Activated CD4-positive, alpha-beta T cell treated with anti-CD3 and anti-CD28 coated beads, Interleukin-2, amount 10 ng/mL, durations not matched to agents 7 days and 5 days (primary cell): ENCODE results near the gene TREX2. TPM values are rescaled to one million over a fixed set of nuclear protein-coding genes. Genes with fewer than 3 reads are reported as not detected.

ENCODE experiments used
- CTCF ChIA-PET: fragments of 350-600 bp; sonication (Branson Sonifier 250); formaldehyde crosslinking; loops from one replicate; lab custom pipeline; 2021; ENCODE audit warnings: antibody characterized with exemption; lab: Charles Lee
- POLR2A ChIA-PET: fragments of 350-600 bp; sonication (Branson Sonifier 250); formaldehyde crosslinking; loops from one replicate; lab custom pipeline; 2021; ENCODE audit warnings: antibody characterized with exemption; lab: Charles Lee
- DNase-seq: peaks from one replicate; pipeline ENCODE4 v3.0.0-alpha.2; 2020
- H3K27ac Mint-ChIP-seq: one replicate; pipeline ENCODE4 v1.8.0; 2021; ENCODE audit warnings: mild to moderate bottlenecking, moderate library complexity, mixed read lengths
- H3K27me3 Mint-ChIP-seq: one replicate; pipeline ENCODE4 v1.8.0; 2021; ENCODE audit warnings: mixed read lengths
- H3K36me3 Mint-ChIP-seq: one replicate; pipeline ENCODE4 v1.8.0; 2021; ENCODE audit warnings: low read depth, mixed read lengths
- H3K4me1 Mint-ChIP-seq: one replicate; pipeline ENCODE4 v1.8.0; 2021; ENCODE audit warnings: mixed read lengths
- H3K4me3 Mint-ChIP-seq: one replicate; pipeline ENCODE4 v1.8.0; 2021; ENCODE audit warnings: mild to moderate bottlenecking, moderate library complexity, mixed read lengths
- H3K9me3 Mint-ChIP-seq: one replicate; pipeline ENCODE4 v1.8.0; 2021; ENCODE audit warnings: mixed read lengths
- total RNA-seq, 2 experiments: library from RNA; stranded (reverse); gene quantifications; one replicate each; pipeline ENCODE4 v1.2.3, GENCODE V29; 2021

TREX2 gene
- total RNA-seq, 2 experiments from 2014 or later = 3.0 to 3.4 TPM

GRCh38 chrX:153413731-153414130, 32.1 kb downstream of the TREX2 start:
- DNase-seq = no peak
- Mint-ChIP-seq H3K4me1 (peaks cover 7% of the 10 kb centered on the region), H3K9me3 (no peaks in the 10 kb centered on the region), H3K27ac (no peak overlapping the region), H3K36me3 (no peaks in the 10 kb centered on the region), H3K27me3 (peaks cover 9% of the 10 kb centered on the region), H3K4me3 (no peak overlapping the region)
- CTCF ChIA-PET = interaction anchor here (0.6 to 1.8 kb wide), 3 partner anchors 20 to 27 kb away, joined by 3 to 4 read pairs (median 4); no protein-coding TSS in a partner anchor
- POLR2A ChIA-PET = no interaction called here

DNA sequence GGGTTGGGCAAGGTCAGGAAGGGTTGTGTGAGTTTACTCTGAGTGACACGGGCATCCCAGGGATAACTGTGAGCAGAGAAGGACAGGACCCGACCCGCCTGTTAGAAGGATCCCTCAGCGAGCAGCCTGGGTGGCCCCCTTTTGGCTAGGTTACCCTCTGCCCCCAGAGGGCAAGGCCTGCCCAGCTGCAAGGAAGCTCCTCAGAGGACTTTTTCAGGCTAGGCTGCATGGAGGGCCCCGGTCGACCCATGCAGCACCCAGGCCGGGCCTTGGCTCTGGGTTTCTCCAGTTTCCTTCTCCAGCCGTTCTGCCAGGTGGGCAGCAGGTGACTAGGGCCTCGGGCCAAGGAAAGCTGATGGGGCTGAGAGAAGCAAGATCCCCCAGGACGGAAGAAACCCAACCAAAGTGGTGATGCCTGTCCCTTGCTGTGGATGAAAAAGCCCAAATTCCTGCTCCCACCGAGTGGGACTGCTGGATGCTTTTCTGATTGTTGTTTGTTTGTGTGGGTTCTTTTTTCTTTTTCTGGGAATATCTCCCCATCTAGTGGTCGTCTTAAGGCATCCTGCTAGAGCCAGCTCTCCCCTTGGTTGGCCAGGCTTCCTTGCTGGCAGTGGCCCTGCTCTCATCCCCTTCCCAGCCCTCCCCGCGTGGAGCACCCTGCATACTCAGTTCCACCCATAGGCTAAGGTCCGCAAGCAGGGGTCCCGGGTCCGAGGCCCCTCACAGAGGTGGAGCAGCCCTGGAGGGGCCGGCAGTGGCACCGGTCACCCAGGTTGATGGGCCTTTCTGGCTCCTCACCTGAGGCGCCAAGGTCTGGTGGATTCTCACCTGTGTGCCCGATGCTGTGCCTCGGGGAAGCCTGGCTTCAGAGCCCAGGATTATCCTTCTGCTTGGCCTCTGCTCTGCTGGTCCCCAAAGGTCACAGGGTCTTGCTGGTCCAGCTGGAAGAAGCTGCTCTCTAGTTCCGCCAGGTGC, 32.8 kb downstream of the TREX2 start:
- POLR2A ChIA-PET = no interaction called here
- no peaks in the 10 kb centered on the region for H3K36me3 Mint-ChIP-seq
- H3K4me3 Mint-ChIP-seq = no peak overlapping the region
- CTCF ChIA-PET = interaction anchor here (1.8 kb wide), 1 partner anchor 27 kb away, joined by 4 read pairs; no protein-coding TSS in a partner anchor
- H3K4me1 Mint-ChIP-seq = peaks cover 7% of the 10 kb centered on the region
- H3K27ac Mint-ChIP-seq = no peak overlapping the region
- no peak for DNase-seq
- H3K27me3 Mint-ChIP-seq = peaks cover 9% of the 10 kb centered on the region
- H3K9me3 Mint-ChIP-seq = no peaks in the 10 kb centered on the region

DNA sequence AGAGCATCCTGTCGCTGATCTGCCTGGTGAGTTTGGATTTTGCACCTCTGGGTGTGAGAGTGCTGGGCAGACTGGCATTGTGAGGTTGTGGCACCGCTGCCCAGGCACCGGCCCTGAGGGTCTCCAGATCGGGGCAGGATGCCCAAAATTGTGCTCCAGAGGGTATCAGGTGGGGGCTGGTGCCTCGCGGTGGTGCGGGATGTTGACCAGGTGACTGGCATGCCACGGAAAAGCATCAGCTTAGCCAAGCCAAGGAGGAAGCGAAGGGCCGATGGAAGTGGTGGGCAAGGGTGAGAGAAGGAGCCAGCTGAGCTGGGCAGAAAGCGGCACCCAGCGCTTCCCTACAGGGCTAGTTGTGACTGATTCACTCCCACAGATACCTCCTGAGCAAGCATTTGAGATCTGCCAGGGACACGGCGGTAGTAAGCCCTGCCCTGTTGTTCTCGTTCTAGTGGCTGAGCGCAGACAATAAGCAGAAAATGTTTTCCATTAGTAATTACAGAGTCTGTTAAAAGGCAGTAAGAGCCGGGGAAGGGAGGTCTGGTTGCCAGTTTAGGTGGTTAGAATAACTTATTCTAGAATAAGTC, 33.8 kb downstream of the TREX2 start:
- peaks cover 7% of the 10 kb centered on the region for H3K4me1 Mint-ChIP-seq
- no peak overlapping the region for H3K27ac Mint-ChIP-seq
- POLR2A ChIA-PET = no interaction called here
- peaks cover 9% of the 10 kb centered on the region for H3K27me3 Mint-ChIP-seq
- peak overlapping the region; percentile 30 for H3K4me3 Mint-ChIP-seq
- H3K36me3 Mint-ChIP-seq = no peaks in the 10 kb centered on the region
- no peaks in the 10 kb centered on the region for H3K9me3 Mint-ChIP-seq
- no peak for DNase-seq
- CTCF ChIA-PET = no interaction called here

DNA sequence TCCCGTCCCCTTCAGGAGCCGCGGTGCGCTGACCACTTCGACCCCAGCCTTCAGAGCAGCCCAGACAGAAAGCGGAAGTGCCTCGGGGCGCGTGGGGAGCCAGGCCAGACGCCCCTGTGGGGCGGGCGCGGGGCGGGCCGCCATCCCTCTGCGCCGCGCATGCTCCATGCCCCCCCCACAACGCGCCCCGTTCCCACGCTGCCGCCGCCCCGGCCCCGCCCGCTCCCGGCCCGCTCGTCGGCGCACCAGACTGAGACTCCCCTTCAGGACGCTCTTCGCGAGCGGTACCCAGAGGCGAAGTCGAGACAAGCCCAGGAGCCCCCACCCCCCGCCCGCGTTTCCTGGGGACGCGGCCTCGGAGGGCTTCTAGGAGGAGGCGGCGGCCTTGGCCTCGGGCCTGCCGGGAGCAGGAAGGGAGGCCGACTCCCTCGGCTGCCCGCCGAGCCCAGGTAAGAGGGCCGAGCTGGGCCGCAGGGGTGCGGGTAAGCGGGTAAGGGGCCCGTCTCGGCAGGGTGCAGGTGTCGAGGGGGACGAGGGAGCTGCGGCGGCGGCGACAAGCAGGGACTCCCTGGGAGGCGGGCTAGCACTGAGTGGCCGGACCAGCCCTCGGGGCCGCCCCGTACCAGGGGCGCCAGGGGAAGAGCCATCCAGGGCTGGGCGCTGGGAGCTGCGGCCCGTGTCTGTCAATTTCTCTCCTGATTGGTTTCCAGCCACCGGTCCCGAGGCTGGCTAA, 34.4 kb downstream of the TREX2 start, which contains the start of gene ZFP92:
TSS of gene ZFP92 (plus strand) at position 218 of the 733 bp plus-strand sequence. CDS start 6,851 bp downstream, outside the sequence.
- peaks cover 7% of the 10 kb centered on the region for H3K4me1 Mint-ChIP-seq
- ChIA-PET POLR2A (no interaction called here), CTCF (no interaction called here)
- no peaks in the 10 kb centered on the region for H3K9me3 Mint-ChIP-seq
- peak; percentile 6 for DNase-seq
- H3K4me3 Mint-ChIP-seq = peak within 1 kb of the TSS; percentile 37
- no peaks in the 10 kb centered on the region for H3K36me3 Mint-ChIP-seq
- no peak within 1 kb of the TSS for H3K27ac Mint-ChIP-seq
- peaks cover 9% of the 10 kb centered on the region for H3K27me3 Mint-ChIP-seq

- no peak overlapping the region for H3K27ac Mint-ChIP-seq
- H3K4me3 Mint-ChIP-seq = peak overlapping the region; percentile 37
- ChIA-PET POLR2A (no interaction called here), CTCF (no interaction called here)
- no peaks in the 10 kb centered on the region for H3K9me3 Mint-ChIP-seq
- H3K36me3 Mint-ChIP-seq = no peaks in the 10 kb centered on the region
- peaks cover 9% of the 10 kb centered on the region for H3K27me3 Mint-ChIP-seq
- no peak for DNase-seq
- peaks cover 7% of the 10 kb centered on the region for H3K4me1 Mint-ChIP-seq
Measured at GRCh38 chrX:153410888-153411254, 35.0 kb downstream of the TREX2 start.

DNA sequence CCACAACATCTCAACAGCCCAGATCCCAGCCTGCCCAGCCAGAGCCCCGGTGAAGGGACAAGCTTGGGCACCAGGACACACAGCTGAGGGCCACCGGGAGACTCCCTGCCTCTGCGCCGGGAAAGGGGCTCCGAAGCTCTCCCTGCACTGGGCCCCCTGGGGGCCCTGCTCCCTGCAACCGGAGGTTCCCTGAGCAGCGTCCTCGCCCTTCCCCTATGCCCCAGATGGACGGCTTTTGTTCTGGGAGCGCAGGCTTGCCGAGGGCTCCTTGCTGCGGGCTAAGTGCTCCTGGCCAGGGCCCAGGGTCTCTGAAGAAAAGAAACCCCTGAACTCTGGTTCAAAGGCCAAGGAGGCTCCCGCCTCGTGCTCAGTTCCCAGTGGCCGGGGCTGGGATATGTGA, 35.5 kb downstream of the TREX2 start:
- no peaks in the 10 kb centered on the region for H3K36me3 Mint-ChIP-seq
- ChIA-PET POLR2A (no interaction called here), CTCF (no interaction called here)
- no peak overlapping the region for H3K27ac Mint-ChIP-seq
- peaks cover 9% of the 10 kb centered on the region for H3K27me3 Mint-ChIP-seq
- no peak overlapping the region for H3K4me3 Mint-ChIP-seq
- no peaks in the 10 kb centered on the region for H3K9me3 Mint-ChIP-seq
- DNase-seq = no peak
- peaks cover 7% of the 10 kb centered on the region for H3K4me1 Mint-ChIP-seq

- no peak for DNase-seq
- Mint-ChIP-seq H3K9me3 (no peaks in the 10 kb centered on the region), H3K27me3 (peaks cover 11% of the 10 kb centered on the region), H3K27ac (no peak overlapping the region), H3K4me1 (peaks cover 7% of the 10 kb centered on the region), H3K4me3 (no peak overlapping the region), H3K36me3 (no peaks in the 10 kb centered on the region)
- POLR2A ChIA-PET = no interaction called here
- CTCF ChIA-PET = no interaction called here
Measured at GRCh38 chrX:153409414-153410101, 36.3 kb downstream of the TREX2 start.

GRCh38 chrX:153408871-153409351, 36.9 kb downstream of the TREX2 start:
- ChIA-PET POLR2A (no interaction called here), CTCF (no interaction called here)
- peaks cover 12% of the 10 kb centered on the region for H3K27me3 Mint-ChIP-seq
- no peaks in the 10 kb centered on the region for H3K9me3 Mint-ChIP-seq
- H3K36me3 Mint-ChIP-seq = no peaks in the 10 kb centered on the region
- no peak overlapping the region for H3K4me3 Mint-ChIP-seq
- no peak for DNase-seq
- H3K4me1 Mint-ChIP-seq = peaks cover 7% of the 10 kb centered on the region
- H3K27ac Mint-ChIP-seq = no peak overlapping the region

GRCh38 chrX:153408221-153408721, 37.6 kb downstream of the TREX2 start:
- Mint-ChIP-seq H3K36me3 (no peaks in the 10 kb centered on the region), H3K9me3 (no peaks in the 10 kb centered on the region), H3K4me3 (no peak overlapping the region), H3K27ac (no peak overlapping the region), H3K4me1 (peaks cover 7% of the 10 kb centered on the region), H3K27me3 (peaks cover 15% of the 10 kb centered on the region)
- no peak for DNase-seq
- ChIA-PET CTCF (no interaction called here), POLR2A (no interaction called here)

DNA sequence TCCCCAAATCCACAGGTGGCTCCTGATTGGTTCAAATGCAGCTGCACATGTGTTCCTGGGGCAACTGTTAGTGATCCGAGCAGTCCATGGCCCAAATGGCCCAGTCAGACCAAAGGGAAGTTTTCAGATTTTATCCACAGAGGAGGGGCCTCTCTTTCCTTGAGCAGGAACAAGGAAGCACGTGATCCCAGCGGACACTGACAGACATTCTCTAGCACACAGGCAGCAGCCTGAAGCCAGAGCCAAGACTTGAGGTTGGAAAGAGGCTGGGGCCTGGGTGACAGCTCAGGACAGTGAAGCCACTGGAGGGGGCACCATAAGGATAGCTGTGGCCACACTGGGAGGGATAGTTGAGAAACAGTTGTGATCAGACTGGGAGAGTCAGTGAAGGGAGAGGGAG, 38.1 kb downstream of the TREX2 start:
- Mint-ChIP-seq H3K4me3 (no peak overlapping the region), H3K27me3 (peaks cover 17% of the 10 kb centered on the region), H3K36me3 (no peaks in the 10 kb centered on the region), H3K9me3 (no peaks in the 10 kb centered on the region), H3K4me1 (peaks cover 7% of the 10 kb centered on the region), H3K27ac (no peak overlapping the region)
- POLR2A ChIA-PET = no interaction called here
- CTCF ChIA-PET = no interaction called here
- no peak for DNase-seq

GRCh38 chrX:153406903-153407302, 39.0 kb downstream of the TREX2 start:
- Mint-ChIP-seq H3K4me1 (peaks cover 1% of the 10 kb centered on the region), H3K9me3 (no peaks in the 10 kb centered on the region), H3K36me3 (no peaks in the 10 kb centered on the region), H3K4me3 (no peak overlapping the region), H3K27me3 (peaks cover 14% of the 10 kb centered on the region), H3K27ac (no peak overlapping the region)
- ChIA-PET CTCF (interaction anchor here (1.1 kb wide), 1 partner anchor 22 kb away, joined by 3 read pairs; no protein-coding TSS in a partner anchor), POLR2A (no interaction called here)
- DNase-seq = no peak

- no peaks in the 10 kb centered on the region for H3K4me1 Mint-ChIP-seq
- CTCF ChIA-PET = interaction anchor here (0.5 to 1.1 kb wide), 2 partner anchors 23 to 447 kb away, joined by 3 read pairs; no protein-coding TSS in a partner anchor
- no peak overlapping the region for H3K4me3 Mint-ChIP-seq
Measured at GRCh38 chrX:153406011-153406410, 39.8 kb downstream of the TREX2 start.

More at GRCh38 chrX:153406011-153406410, 39.8 kb downstream of the TREX2 start:
- DNase-seq = no peak
- Mint-ChIP-seq H3K36me3 (no peaks in the 10 kb centered on the region), H3K27me3 (peaks cover 13% of the 10 kb centered on the region), H3K27ac (no peak overlapping the region), H3K9me3 (no peaks in the 10 kb centered on the region)
- POLR2A ChIA-PET = no interaction called here
